Measurements from ENCODE around the gene IPO7.

DNA sequence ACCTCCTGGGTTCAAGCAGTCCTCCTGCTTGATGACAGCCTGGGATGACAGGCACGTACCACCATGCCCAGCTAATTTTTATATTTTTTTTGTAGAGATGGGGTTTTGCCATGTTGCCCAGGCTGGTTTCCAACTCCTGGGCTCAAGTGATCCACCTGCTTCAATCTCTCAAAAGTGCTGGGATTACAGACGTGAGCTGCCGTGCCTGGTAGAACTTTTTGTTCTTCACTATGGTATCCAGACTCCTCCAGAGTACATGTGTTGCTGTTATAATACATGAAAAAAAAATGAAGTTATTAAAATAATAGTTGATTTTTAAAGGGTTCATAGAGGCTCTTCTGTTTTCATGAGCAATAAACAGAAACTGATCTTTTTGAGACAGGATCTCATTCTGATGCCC, 105.9 kb downstream of the IPO7 start:
- TF ChIP-seq, protein P1, sequence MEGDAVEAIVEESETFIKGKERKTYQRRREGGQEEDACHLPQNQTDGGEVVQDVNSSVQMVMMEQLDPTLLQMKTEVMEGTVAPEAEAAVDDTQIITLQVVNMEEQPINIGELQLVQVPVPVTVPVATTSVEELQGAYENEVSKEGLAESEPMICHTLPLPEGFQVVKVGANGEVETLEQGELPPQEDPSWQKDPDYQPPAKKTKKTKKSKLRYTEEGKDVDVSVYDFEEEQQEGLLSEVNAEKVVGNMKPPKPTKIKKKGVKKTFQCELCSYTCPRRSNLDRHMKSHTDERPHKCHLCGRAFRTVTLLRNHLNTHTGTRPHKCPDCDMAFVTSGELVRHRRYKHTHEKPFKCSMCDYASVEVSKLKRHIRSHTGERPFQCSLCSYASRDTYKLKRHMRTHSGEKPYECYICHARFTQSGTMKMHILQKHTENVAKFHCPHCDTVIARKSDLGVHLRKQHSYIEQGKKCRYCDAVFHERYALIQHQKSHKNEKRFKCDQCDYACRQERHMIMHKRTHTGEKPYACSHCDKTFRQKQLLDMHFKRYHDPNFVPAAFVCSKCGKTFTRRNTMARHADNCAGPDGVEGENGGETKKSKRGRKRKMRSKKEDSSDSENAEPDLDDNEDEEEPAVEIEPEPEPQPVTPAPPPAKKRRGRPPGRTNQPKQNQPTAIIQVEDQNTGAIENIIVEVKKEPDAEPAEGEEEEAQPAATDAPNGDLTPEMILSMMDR (IDR thresholded peaks at IDR 0.05) = no peak
- TF ChIP-seq POLR2AphosphoS5 (IDR thresholded peaks at IDR 0.05; ENCODE audit: low read depth, low read length) (no peak), SIN3A (IDR thresholded peaks at IDR 0.05; ENCODE audit: borderline replicate concordance, insufficient read depth, low read depth, low read length) (no peak), TCF7L2 (IDR thresholded peaks at IDR 0.05; ENCODE audit: low read depth, low read length) (no peak)
